ENCODE measurements around the gene KRTAP4-8. TPM values are rescaled to one million over a fixed set of nuclear protein-coding genes. Genes with fewer than 3 reads are reported as not detected.
"Not testable (repeated sequence)": the region's sequence is repeated elsewhere in the genome, so short reads cannot be mapped to it uniquely, and the experiment has no call there.

KRTAP4-8 gene
- total RNA-seq, 1 donor from 2014 or later = not detected

- no peaks in the 10 kb centered on the region for H3F3A ChIP-seq (ENCODE audit: low read depth)
- H3K4me1 ChIP-seq = no peaks in the 10 kb centered on the region
- Mint-ChIP-seq H3K27ac (no peak overlapping the region), H3K4me1 (peaks cover 5% of the 10 kb centered on the region), H3K4me3 (no peak overlapping the region), H3K27me3 (ENCODE audit: insufficient read depth, low read depth) (peaks cover 5% of the 10 kb centered on the region), H3K36me3 (no peaks in the 10 kb centered on the region), H3K9me3 (no peaks in the 10 kb centered on the region)
- H3K4me2 ChIP-seq = no peak overlapping the region
- no peak for DNase-seq (ENCODE audit: low spot score)
- H3K9ac ChIP-seq = no peak overlapping the region
- H3K27ac ChIP-seq = no peak overlapping the region
- no peak overlapping the region for H3K4me3 ChIP-seq
- no peaks in the 10 kb centered on the region for H3K36me3 ChIP-seq
- no peak overlapping the region for H2AFZ ChIP-seq (replicated peaks)
- no peaks in the 10 kb centered on the region for H3K27me3 ChIP-seq
- TF ChIP-seq, protein P1, sequence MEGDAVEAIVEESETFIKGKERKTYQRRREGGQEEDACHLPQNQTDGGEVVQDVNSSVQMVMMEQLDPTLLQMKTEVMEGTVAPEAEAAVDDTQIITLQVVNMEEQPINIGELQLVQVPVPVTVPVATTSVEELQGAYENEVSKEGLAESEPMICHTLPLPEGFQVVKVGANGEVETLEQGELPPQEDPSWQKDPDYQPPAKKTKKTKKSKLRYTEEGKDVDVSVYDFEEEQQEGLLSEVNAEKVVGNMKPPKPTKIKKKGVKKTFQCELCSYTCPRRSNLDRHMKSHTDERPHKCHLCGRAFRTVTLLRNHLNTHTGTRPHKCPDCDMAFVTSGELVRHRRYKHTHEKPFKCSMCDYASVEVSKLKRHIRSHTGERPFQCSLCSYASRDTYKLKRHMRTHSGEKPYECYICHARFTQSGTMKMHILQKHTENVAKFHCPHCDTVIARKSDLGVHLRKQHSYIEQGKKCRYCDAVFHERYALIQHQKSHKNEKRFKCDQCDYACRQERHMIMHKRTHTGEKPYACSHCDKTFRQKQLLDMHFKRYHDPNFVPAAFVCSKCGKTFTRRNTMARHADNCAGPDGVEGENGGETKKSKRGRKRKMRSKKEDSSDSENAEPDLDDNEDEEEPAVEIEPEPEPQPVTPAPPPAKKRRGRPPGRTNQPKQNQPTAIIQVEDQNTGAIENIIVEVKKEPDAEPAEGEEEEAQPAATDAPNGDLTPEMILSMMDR (IDR thresholded peaks at IDR 0.05) = no peak
- TF ChIP-seq EZH2 (IDR thresholded peaks at IDR 0.05) = no peak
- no peak for TF ChIP-seq EZH2phosphoT487 (IDR thresholded peaks at IDR 0.05)
- no peaks in the 10 kb centered on the region for H3K9me3 ChIP-seq (ENCODE audit: low read depth)
- no peaks in the 10 kb centered on the region for H3K79me2 ChIP-seq (ENCODE audit: low read depth)
- no peaks in the 10 kb centered on the region for H4K20me1 ChIP-seq (ENCODE audit: low read depth)
Observed at GRCh38 chr17:41121742-41122141, 23.8 kb upstream of the KRTAP4-8 start.

DNA sequence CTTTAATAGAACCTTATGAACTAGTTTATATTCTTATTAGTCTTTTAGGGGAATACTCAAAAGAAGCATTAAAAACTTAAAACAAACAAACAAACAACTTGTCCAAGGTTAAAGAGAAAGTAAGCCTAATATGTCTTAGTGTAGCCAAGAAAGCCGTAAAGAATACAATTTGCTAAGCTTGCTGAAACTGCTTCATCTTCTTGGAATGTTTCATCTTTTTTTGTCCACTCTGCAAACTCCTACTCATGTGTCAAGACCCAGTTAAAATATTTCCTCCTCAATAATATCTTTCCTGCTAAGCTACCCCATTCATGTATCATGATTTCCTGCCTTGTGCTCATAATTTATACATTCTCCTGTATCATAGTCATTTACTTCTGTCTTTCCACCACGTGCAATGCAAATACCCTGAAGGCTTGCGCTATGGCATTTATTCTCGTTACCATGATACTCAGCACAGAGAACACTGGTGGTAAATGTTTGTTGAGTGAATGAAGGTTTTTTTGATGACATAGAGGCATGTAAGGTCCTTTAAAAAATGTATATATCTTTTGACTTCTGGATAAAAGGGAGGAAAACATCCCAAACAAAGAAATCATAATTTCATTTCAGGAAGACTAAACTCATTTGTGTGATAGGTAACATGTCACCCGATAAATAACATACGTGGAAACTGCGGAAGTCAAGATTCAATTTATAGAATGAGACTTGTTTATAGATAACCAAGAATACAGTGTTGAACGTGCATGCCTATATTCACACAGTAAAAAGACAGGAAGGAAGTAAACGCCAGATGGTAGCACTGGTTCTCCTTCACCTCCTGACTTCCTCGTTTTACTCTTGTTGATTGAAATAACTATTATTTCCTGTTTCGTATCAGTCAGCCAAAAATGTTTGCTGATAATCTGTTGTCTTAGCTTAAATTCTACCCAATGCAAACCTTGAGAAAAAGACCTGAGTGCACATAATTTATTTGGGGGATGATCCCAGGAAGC lies 22.1 kb upstream of the KRTAP4-8 start:
- H3K4me3 Mint-ChIP-seq; DNase-seq (ENCODE audit: low spot score); H3K9me3 Mint-ChIP-seq; H3F3A ChIP-seq (ENCODE audit: low read depth); H3K79me2 ChIP-seq (ENCODE audit: low read depth); H2AFZ ChIP-seq (replicated peaks); H3K27me3 Mint-ChIP-seq (ENCODE audit: insufficient read depth, low read depth); H3K27ac ChIP-seq; H3K4me2 ChIP-seq; H3K27ac Mint-ChIP-seq; H3K36me3 Mint-ChIP-seq; H3K4me3 ChIP-seq; H4K20me1 ChIP-seq (ENCODE audit: low read depth); H3K9ac ChIP-seq; H3K4me1 ChIP-seq; H3K36me3 ChIP-seq; H3K4me1 Mint-ChIP-seq; H3K9me3 ChIP-seq (ENCODE audit: low read depth); H3K27me3 ChIP-seq: not testable (repeated sequence)

GRCh38 chr17:41118721-41119120 lies 20.8 kb upstream of the KRTAP4-8 start:
- Mint-ChIP-seq H3K27me3 (ENCODE audit: insufficient read depth, low read depth) (peaks cover 5% of the 10 kb centered on the region), H3K36me3 (no peaks in the 10 kb centered on the region), H3K4me1 (peaks cover 5% of the 10 kb centered on the region), H3K27ac (no peak overlapping the region), H3K9me3 (peaks cover 5% of the 10 kb centered on the region), H3K4me3 (no peak overlapping the region)
- no peak overlapping the region for H3K9ac ChIP-seq
- no peak overlapping the region for H2AFZ ChIP-seq (replicated peaks)
- H3K79me2 ChIP-seq (ENCODE audit: low read depth) = no peaks in the 10 kb centered on the region
- no peaks in the 10 kb centered on the region for H3K27me3 ChIP-seq
- no peak for TF ChIP-seq EZH2 (IDR thresholded peaks at IDR 0.05)
- no peak for TF ChIP-seq EZH2phosphoT487 (IDR thresholded peaks at IDR 0.05)
- TF ChIP-seq, protein P1 (IDR thresholded peaks at IDR 0.05) = no peak
- H3K9me3 ChIP-seq (ENCODE audit: low read depth) = no peaks in the 10 kb centered on the region
- H4K20me1 ChIP-seq (ENCODE audit: low read depth) = no peaks in the 10 kb centered on the region
- H3K36me3 ChIP-seq = no peaks in the 10 kb centered on the region
- no peak overlapping the region for H3K27ac ChIP-seq
- no peak overlapping the region for H3K4me3 ChIP-seq
- no peak overlapping the region for H3K4me2 ChIP-seq
- no peaks in the 10 kb centered on the region for H3F3A ChIP-seq (ENCODE audit: low read depth)
- no peaks in the 10 kb centered on the region for H3K4me1 ChIP-seq
- DNase-seq (ENCODE audit: low spot score) = no peak

DNA sequence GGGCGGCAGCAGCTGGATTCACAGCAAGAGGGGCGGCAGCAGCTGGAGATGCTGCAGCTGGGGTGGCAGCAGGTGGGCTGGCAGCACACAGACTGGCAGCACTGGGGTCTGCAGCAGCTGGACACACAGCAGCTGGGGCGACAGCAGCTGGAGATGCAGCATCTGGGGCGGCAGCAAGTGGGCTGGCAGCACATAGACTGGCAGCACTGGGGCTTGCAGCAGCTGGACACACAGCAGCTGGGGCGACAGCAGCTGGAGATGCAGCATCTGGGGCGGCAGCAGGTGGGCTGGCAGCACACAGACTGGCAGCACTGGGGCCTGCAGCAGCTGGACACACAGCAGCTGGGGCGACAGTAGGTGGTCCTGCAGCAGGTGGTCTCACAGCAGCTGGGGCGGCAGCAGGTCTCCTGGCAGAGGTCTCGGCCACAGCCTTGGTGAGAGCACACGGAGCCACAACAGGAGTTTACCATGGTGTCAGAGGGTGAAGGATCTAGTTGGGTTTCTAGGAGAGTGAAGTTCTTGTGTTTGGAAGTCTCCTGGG lies 20.0 kb upstream of the KRTAP4-8 start, which contains the start of gene KRTAP4-11:
KRTAP4-11 (minus strand) TSS at position 528 of the 541 bp plus-strand sequence; CDS start at position 470, 58 bp downstream.
- not testable (repeated sequence) for H3K9ac ChIP-seq, H3K4me2 ChIP-seq

More for the DNA sequence above, 20.0 kb upstream of the KRTAP4-8 start, which contains the start of gene KRTAP4-11:
- not testable (repeated sequence) for H3K9me3 Mint-ChIP-seq; H3K9me3 ChIP-seq (ENCODE audit: low read depth); H4K20me1 ChIP-seq (ENCODE audit: low read depth); H3K4me3 Mint-ChIP-seq; H2AFZ ChIP-seq (replicated peaks); H3K36me3 Mint-ChIP-seq; H3K27ac ChIP-seq; H3K27me3 ChIP-seq; H3K36me3 ChIP-seq; H3K79me2 ChIP-seq (ENCODE audit: low read depth); H3K4me3 ChIP-seq; H3K4me1 ChIP-seq; H3F3A ChIP-seq (ENCODE audit: low read depth); DNase-seq (ENCODE audit: low spot score); H3K4me1 Mint-ChIP-seq; H3K27me3 Mint-ChIP-seq (ENCODE audit: insufficient read depth, low read depth)
- peak within 1 kb of the TSS; percentile 5 for H3K27ac Mint-ChIP-seq
